Stimulated activated naive CD4-positive, alpha-beta T cell treated with Interleukin-2 at 50 U/mL for 16 hours (primary cell): ENCODE data around the gene PDK4.
"Not testable (repeated sequence)": the region's sequence is repeated elsewhere in the genome, so short reads cannot be mapped to it uniquely, and the experiment has no call there.

Experiments used
- DNase-seq: peaks from one replicate; lab custom pipeline; 2025; lab: John Stamatoyannopoulos, UW

PDK4 gene

DNA sequence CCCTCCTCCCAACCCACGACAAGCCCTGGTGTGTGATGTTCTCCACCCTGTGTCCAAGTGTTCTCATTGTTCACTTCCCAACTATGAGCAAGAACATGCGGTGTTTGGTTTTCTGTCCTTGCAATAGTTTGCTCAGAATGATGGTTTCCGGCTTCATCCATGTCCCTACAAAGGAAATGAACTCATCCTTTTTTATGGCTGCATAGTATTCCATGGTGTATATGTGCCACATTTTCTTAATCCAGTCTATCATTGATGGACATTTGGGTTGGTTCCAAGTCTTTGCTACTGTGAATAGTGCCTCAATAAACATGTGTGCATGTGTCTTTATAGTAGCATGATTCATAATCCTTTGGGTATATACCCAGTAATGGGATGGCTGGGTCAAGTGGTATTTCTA is 8.5 kb upstream of the PDK4 start:
- DNase-seq: not testable (repeated sequence)

DNA sequence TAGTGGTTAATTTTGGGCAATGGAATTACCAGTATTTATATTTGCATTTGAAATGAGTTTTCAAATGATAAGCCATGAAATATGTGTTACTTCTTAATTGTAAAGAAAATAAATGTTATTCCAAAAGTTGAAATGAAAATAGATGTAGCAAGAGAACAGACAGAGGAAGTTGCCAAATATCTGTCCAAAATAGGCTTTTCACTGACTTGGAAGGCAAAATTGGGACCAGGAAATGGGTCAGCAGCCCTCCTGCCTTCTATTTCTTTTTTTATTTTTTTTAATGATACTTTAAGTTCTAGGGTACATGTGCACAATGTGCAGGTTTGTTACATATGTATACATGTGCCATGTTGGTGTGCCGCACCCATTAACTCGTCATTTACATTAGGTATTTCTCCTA is 8.1 kb upstream of the PDK4 start:
- DNase-seq: not testable (repeated sequence)

GRCh38 chr7:95602421-95602820 is 6.1 kb upstream of the PDK4 start:
- no peak for DNase-seq

DNA sequence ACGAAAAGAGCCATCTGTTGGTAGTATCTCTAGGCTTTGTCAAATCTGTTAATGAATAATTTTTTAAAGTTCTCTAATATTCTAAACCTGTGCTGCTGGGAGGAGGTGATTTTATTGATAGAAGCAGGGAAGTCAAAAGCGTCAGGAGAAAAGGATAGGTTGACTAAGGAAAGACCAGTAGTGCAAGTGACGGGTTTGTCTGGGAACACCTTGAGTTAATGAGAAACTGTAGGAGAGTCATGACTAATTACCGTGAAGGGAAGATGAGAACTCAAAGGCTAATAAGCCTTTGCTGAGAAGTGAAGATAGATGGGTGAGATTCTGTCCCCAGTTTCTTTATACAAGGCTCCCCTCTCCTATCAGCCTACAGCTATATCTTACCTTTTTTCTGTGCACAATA is 5.0 kb upstream of the PDK4 start:
- no peak for DNase-seq

DNA sequence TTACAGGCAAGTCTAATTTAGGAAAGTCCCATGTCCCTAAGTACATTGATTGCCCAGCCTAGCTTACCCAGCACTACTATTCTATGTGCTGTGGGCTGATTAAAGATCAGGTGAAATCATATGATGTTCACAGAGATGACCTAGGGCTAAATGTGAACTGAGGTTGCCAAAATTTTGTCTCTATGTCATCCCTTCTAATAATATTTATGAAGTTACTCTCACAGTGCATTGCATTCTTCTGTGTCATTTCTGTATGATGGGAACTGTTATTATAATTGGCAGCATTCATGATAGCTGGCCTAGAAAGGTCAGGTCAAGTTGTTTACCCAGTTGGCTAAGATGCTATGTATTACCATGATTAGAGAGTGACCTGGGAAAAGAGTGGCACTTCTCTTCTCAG is 2.8 kb upstream of the PDK4 start:
- no peak for DNase-seq

DNA sequence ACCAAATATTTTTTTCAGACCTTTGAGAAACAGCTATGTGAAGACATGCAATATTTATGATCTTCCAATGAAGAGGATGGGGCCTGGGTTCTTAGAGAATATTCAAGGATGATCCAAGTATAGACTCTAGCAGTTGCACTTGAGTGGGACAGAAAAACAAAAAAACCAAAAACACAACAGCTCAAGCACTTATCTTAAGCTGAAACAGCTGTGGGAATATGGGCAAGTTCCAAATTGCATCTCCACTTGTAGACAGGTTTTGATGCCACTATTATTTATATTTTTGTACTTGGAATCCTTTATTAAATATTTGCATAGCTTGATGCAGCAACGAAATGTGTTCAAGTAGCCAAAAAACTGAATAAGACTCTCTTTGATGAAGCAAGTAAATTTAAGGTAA is 2.2 kb upstream of the PDK4 start:
- DNase-seq: no peak

DNA sequence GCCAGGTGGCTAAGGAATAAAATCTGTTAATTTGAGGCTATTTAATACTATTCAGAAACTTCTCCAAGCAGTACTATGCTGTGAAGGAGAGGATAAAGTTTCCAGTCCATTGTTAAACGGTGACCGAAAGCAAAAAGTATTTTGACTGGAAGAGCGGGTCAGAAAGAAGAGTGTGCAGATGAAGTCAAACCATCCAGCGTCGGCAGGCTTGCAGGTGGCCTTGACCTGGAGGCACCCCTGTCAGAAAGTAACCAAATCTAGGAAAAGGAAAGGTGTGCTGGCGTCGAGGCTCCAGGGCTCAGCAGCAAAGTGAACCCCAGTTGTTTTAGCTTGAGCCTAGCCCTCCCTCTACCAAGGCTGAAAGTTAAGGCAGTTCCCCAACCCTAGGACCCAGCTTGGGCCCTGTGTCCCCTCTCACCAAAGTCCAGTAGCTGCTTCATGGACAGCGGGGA is 544 bp downstream of the PDK4 start:
- no peak for DNase-seq

DNA sequence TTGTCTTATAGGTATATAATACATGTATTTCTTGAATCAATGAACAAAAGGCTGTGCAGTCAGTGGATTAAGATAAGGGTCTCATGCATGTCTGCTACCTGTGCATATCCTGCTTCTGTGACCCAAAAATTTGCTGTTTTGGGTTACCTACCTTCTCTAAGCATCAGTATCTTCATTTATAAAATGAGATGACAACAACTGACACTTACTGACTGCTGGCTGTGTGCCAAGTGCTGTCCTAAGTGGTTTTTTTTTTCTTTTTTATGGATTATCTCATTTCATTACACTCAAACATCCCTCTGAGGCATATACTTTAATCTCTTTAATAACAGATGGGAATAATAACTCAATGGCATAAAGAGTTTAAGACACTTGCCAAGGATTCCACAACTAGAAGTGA is 2.1 kb downstream of the PDK4 start:
- DNase-seq: no peak

- no peak for DNase-seq
These were observed 3.0 kb downstream of the PDK4 start for GRCh38 chr7:95593343-95593742.

DNA sequence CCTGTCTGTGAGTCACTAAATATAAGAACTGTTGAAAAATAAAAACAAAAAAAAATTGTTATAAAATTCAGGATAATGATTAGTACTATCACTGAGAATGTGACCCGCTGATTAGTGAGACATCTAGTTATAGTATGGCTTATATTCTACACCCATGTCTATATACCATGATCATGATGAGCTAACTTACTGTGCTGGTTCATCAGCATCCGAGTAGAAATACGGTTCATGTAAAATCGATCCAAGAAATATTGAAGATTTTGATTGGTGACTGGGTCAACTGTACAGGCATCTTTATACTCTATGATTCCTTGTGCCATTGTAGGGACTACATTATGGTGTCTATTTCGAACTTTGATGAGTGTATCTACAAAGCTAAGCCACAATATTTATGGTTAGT is 3.7 kb downstream of the PDK4 start:
- no peak for DNase-seq

DNA sequence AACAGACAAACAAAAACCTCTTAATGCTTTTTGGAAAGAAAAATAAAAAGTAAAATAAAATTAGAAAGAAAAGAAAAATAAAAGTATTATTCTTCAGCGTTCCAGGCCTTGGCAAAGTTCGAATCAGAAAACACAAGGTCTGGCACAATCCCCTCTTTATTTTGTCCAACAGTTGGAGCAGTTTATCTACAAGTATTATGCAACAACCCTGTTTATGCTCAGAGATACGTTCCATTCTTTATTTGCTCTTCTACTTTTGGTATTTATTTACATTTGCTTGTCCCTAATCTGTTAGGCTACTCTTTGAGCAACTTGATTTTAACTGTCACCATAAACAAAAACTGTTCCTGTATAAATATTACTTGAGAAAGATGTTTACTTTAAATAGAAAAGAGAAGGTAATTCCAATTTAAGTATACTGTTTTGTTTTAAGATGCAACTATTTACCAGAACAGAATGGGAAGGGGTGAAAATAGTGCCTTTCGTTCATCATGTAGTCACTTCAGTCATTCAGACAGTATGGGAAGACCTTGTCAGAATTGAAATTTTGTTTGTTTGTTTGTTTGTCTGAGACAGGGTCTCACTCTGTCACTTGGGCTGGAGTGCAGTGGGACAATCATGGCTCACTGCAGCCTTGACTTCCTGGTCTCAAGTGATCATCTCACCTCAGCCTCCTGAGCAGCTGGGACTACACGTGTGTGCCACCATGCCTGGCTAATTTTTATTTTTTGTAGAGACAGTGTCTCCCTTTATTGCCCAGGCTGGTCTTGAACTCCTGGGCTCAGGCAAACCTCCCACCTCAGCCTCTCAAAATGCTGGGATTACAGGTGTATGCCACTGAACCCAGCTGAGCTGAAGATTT is 5.7 kb downstream of the PDK4 start:
- DNase-seq: no peak

- DNase-seq: no peak
These were observed 6.5 kb downstream of the PDK4 start for GRCh38 chr7:95589766-95590165.

DNA sequence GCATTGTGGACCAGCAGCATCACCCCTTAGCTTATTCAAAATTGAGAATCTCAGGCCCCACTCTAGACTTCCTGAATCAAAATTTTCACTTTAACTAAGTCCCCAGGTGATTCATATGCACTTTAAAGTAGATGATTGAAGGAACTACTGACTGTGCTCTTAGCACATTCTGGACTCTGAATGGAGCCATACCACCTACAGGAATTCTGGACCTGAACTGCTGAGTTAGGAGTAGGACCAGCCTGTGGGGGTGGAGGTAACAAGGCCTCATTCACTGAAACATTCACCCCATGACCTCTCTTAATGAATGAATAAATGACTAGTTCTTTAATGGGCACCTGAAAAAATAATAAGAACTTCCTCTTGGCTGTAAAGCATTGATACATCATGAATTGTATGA is 7.3 kb downstream of the PDK4 start:
- no peak for DNase-seq

DNA sequence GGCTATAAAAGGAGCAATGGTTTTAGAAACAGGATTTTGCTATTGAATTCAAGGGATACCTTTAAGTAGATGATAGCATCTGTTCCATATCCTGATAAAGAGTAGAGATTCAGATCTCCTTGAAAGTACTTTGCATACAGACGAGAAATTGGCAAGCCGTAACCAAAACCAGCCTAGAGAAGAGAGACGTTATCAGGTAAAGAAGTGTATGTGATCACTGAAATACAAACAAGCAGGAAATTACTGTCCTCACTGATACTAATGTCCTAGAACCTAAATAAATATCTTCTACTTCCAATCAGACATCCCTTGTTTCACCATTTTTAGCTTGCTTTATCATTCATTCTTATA is 9.4 kb downstream of the PDK4 start:
- no peak for DNase-seq

- DNase-seq: no peak
These were observed 10.9 kb downstream of the PDK4 start for GRCh38 chr7:95585426-95585789.

GRCh38 chr7:95584769-95585425 is 11.4 kb downstream of the PDK4 start:
- no peak for DNase-seq

GRCh38 chr7:95583834-95584621 is 12.3 kb downstream of the PDK4 start:
- no peak for DNase-seq

DNA sequence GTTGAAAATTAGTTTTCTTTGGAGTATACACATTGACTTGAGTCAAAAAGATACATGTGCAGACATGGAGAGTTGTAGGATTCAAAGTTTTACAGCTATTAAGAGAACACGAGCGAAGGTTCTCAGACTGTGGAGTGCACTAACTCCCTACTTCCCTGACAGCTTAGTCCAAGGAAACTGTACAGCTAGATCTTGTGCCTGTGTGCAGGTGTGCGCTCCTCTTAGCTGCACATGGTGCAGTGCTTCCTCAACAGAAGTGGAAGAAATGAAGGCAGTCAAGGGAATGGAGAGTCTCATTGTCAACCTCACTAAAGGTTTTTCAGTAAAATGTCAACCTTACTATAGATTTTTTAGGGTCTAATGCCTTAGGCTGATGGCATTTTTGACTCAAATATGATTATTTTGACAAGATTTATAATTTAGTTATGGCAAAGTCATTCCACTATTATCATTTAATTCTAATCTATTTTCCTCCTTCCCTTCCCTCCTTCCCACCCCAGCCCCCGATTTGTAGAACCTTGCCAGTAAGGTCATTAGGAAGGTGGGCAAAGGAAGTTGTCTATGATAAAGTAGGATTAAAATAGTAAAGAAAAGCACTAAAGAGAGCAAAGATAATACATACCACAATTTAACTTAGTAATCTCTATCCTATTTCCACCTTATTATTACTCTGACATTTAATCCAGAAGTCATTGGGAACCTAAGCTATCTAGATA is 13.6 kb downstream of the PDK4 start:
- no peak for DNase-seq

- no peak for DNase-seq
These were observed 14.8 kb downstream of the PDK4 start for GRCh38 chr7:95581467-95581866.

GRCh38 chr7:95579318-95579717 is 17.0 kb downstream of the PDK4 start:
- DNase-seq: no peak

GRCh38 chr7:95578299-95578855 is 17.9 kb downstream of the PDK4 start:
- DNase-seq: no peak

DNA sequence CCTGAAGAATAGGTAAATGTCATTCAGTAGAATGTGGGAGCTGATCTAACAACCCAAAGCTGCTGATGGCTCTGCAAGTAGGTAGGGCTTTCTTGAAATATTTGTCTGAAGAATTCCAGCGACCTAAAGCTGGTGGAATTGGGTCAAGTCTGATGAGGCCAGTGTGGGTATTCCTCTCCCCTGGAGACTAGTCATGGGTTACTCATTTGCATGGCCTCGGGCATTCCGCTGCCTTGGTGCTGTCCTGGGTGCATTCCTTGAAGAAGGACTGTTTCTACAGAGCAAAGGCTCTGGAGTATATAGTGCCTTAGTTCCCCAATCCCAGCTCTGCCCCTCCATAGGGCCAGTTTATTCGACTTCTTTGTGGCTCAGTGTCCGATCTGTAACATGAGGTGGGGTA is 19.2 kb downstream of the PDK4 start:
- DNase-seq: no peak
